OCI-LY3 (cell line): ENCODE measurements around the gene QSOX2.

ENCODE experiments used
- H2AFZ ChIP-seq: fragments of 200-600, 300-600 bp; shearing (Covaris generic); 2 replicates; pipeline ENCODE4 v1.6.0; 2014; ENCODE audit warnings: antibody characterized with exemption, low read depth, low read length
- H3K27ac ChIP-seq: fragments of 200-600, 300-600 bp; sonication (generic); 2 replicates; pipeline ENCODE4 v1.5.1; 2014; ENCODE audit warnings: mild to moderate bottlenecking, low read length, moderate library complexity, mixed read lengths
- H3K27me3 ChIP-seq: fragments of 200-600, 300-600 bp; sonication (generic); 2 replicates; pipeline ENCODE4 v1.6.1; 2014; ENCODE audit warnings: low read depth, low read length, mixed read lengths
- H3K36me3 ChIP-seq: fragments of 200-600, 300-600 bp; sonication (generic); replicated peaks from 2 replicates; pipeline ENCODE3; 2014; ENCODE audit warnings: low read depth, low read length, mixed read lengths
- H3K4me1 ChIP-seq: fragments of 300-600, 200-600 bp; sonication (generic); 2 replicates; pipeline ENCODE4 v1.6.1; 2014; ENCODE audit warnings: low read length, mixed read lengths
- H3K4me2 ChIP-seq: fragments of 200-600, 300-600 bp; sonication (generic); 2 replicates; pipeline ENCODE4 v1.6.1; 2014; ENCODE audit warnings: low read length, mixed read lengths
- H3K4me3 ChIP-seq: fragments of 300-600, 200-600 bp; sonication (generic); 2 replicates; pipeline ENCODE4 v1.5.1; 2014; ENCODE audit warnings: antibody characterized with exemption, mild to moderate bottlenecking, low read length, moderate library complexity
- H3K79me2 ChIP-seq: fragments of 300-600, 200-600 bp; shearing (Covaris generic); 2 replicates; pipeline ENCODE4 v1.6.1; 2014; ENCODE audit warnings: mild to moderate bottlenecking, low read length, mixed read lengths
- H3K9ac ChIP-seq: fragments of 300-600, 200-600 bp; shearing (Covaris generic); 2 replicates; pipeline ENCODE4 v1.6.0; 2014; ENCODE audit warnings: mild to moderate bottlenecking, low read length, moderate library complexity
- H3K9me3 ChIP-seq: fragments of 200-600, 300-600 bp; shearing (Covaris generic); 2 replicates; pipeline ENCODE4 v1.6.1; 2014; ENCODE audit warnings: low read length, mixed read lengths; ENCODE audit not compliant: insufficient read depth
- H4K20me1 ChIP-seq: fragments of 200-600, 300-600 bp; sonication (generic); 2 replicates; pipeline ENCODE4 v1.6.1; 2016; ENCODE audit warnings: low read length, mixed read lengths; ENCODE audit not compliant: insufficient read depth
- CTCF ChIP-seq: fragments of 200-600, 300-600 bp; sonication (generic); IDR thresholded peaks from 2 replicates; pipeline ENCODE4 v1.5.1; 2014; ENCODE audit warnings: antibody characterized with exemption, low read length, low read depth
- EZH2phosphoT487 ChIP-seq: fragments of 200-600 bp; shearing (Covaris generic); IDR thresholded peaks from 2 replicates; pipeline ENCODE4 v1.6.1; 2018; ENCODE audit warnings: antibody characterized with exemption, mixed run types, low read depth

Gene QSOX2

GRCh38 chr9:136210276-136210675 is 35.3 kb downstream of the QSOX2 start:
- no peak for TF ChIP-seq CTCF
- no peak for TF ChIP-seq EZH2phosphoT487
- H4K20me1 ChIP-seq, result 0 out of 2 replicates have a peak, but pooled peaks cover 7% of the 10 kb centered on the region
- no peaks in the 10 kb centered on the region for H3K79me2 ChIP-seq

GRCh38 chr9:136209786-136210185 is 35.8 kb downstream of the QSOX2 start:
- peaks cover 27% of the 10 kb centered on the region for H3K36me3 ChIP-seq

More at GRCh38 chr9:136210276-136210675, 35.3 kb downstream of the QSOX2 start:
- Histone ChIP-seq H3K4me2 (no peak overlapping the region), H2AFZ (no peak overlapping the region), H3K27ac (no peak overlapping the region), H3K9me3 (no peaks in the 10 kb centered on the region), H3K4me1 (no peaks in the 10 kb centered on the region), H3K9ac (no peak overlapping the region), H3K27me3 (no peaks in the 10 kb centered on the region), H3K4me3 (no peak overlapping the region), H3K36me3 (peaks cover 31% of the 10 kb centered on the region)

GRCh38 chr9:136209232-136209631 is 36.4 kb downstream of the QSOX2 start:
- peaks cover 21% of the 10 kb centered on the region for H3K36me3 ChIP-seq

More at GRCh38 chr9:136209786-136210185, 35.8 kb downstream of the QSOX2 start:
- no peaks in the 10 kb centered on the region for H3K4me1 ChIP-seq
- H3K9me3 ChIP-seq, result no peaks in the 10 kb centered on the region
- no peaks in the 10 kb centered on the region for H3K79me2 ChIP-seq
- no peak for TF ChIP-seq CTCF
- TF ChIP-seq EZH2phosphoT487, result no peak
- H3K27me3 ChIP-seq, result no peaks in the 10 kb centered on the region
- H4K20me1 ChIP-seq, result 0 out of 2 replicates have a peak, but pooled peaks cover 7% of the 10 kb centered on the region
- H3K4me3 ChIP-seq, result no peak overlapping the region
- H3K4me2 ChIP-seq, result no peak overlapping the region
- H3K9ac ChIP-seq, result no peak overlapping the region
- no peak overlapping the region for H3K27ac ChIP-seq
- no peak overlapping the region for H2AFZ ChIP-seq

GRCh38 chr9:136208675-136209074 is 36.9 kb downstream of the QSOX2 start:
- no peak overlapping the region for H3K27ac ChIP-seq
- H3K9ac ChIP-seq, result no peak overlapping the region
- TF ChIP-seq EZH2phosphoT487 (no peak), CTCF (no peak)
- H3K9me3 ChIP-seq, result no peaks in the 10 kb centered on the region
- no peaks in the 10 kb centered on the region for H3K27me3 ChIP-seq
- no peak overlapping the region for H3K4me2 ChIP-seq
- H2AFZ ChIP-seq, result no peak overlapping the region
- no peaks in the 10 kb centered on the region for H3K79me2 ChIP-seq
- H3K4me3 ChIP-seq, result no peak overlapping the region
- H3K36me3 ChIP-seq, result peaks cover 16% of the 10 kb centered on the region
- H4K20me1 ChIP-seq, result peaks cover 11% of the 10 kb centered on the region; the same call in 1 of the 2 replicates
- no peaks in the 10 kb centered on the region for H3K4me1 ChIP-seq

More at GRCh38 chr9:136209232-136209631, 36.4 kb downstream of the QSOX2 start:
- TF ChIP-seq CTCF, result no peak
- no peak for TF ChIP-seq EZH2phosphoT487
- no peaks in the 10 kb centered on the region for H3K4me1 ChIP-seq
- H3K9ac ChIP-seq, result no peak overlapping the region
- no peak overlapping the region for H3K27ac ChIP-seq
- H4K20me1 ChIP-seq, result 0 out of 2 replicates have a peak, but pooled peaks cover 7% of the 10 kb centered on the region
- no peaks in the 10 kb centered on the region for H3K27me3 ChIP-seq
- no peak overlapping the region for H3K4me3 ChIP-seq
- no peak overlapping the region for H2AFZ ChIP-seq
- H3K9me3 ChIP-seq, result no peaks in the 10 kb centered on the region
- H3K4me2 ChIP-seq, result no peak overlapping the region
- no peaks in the 10 kb centered on the region for H3K79me2 ChIP-seq
